ENCODE measurements around the gene NLGN1. TPM values are rescaled to one million over a fixed set of nuclear protein-coding genes. Genes with fewer than 3 reads are reported as not detected.

Gene NLGN1
- total RNA-seq, 3 donors from 2014 or later (not counting 1 experiment from before 2014, with no cell fraction given), result not detected

- Mint-ChIP-seq H3K36me3 (no peaks in the 10 kb centered on the region), H3K9me3 (peaks cover 2 to 13% of the 10 kb centered on the region in 2 donors), H3K27ac (no peak overlapping the region), H3K27me3 (ENCODE audit: low read depth in 2 of 2) (no peaks in the 10 kb centered on the region), H3K4me1 (no peaks in the 10 kb centered on the region), H3K4me3 (no peak overlapping the region)
- no peak overlapping the region for H3K27ac ChIP-seq (ENCODE audit: low read length)
- no peaks in the 10 kb centered on the region for H3K27me3 ChIP-seq (ENCODE audit: control insufficient read depth, insufficient read depth, low read length)
- H3K4me1 ChIP-seq (ENCODE audit: control insufficient read depth, insufficient read depth, low read length), result no peaks in the 10 kb centered on the region
- ATAC-seq, result no peak
- no peaks in the 10 kb centered on the region for H3K36me3 ChIP-seq (ENCODE audit: control insufficient read depth, insufficient read depth, low read length)
- no peaks in the 10 kb centered on the region for H3K9me3 ChIP-seq (ENCODE audit: control insufficient read depth, insufficient read depth, low read length)
- no peak for DNase-seq
- no CpG with 5 or more reads among the region's 2 CpGs for WGBS (ENCODE audit: insufficient coverage)
- H3K4me3 ChIP-seq (ENCODE audit: low read length), result no peak overlapping the region
- intact Hi-C loops (cut with micrococcal nuclease), result no loop called here
- TF ChIP-seq CTCF (IDR thresholded peaks at IDR 0.05), result no peak
Observed at GRCh38 chr3:173739726-173740125, 342.2 kb downstream of the NLGN1 start.

- ATAC-seq (no peak), DNase-seq (no peak)
- H3K4me1 ChIP-seq (ENCODE audit: control insufficient read depth, insufficient read depth, low read length), result no peaks in the 10 kb centered on the region
- no peaks in the 10 kb centered on the region for H3K36me3 Mint-ChIP-seq
- intact Hi-C loops (cut with micrococcal nuclease), result no loop called here
- no peak overlapping the region for H3K27ac ChIP-seq (ENCODE audit: low read length)
- H3K9me3 ChIP-seq (ENCODE audit: control insufficient read depth, insufficient read depth, low read length), result no peaks in the 10 kb centered on the region
- H3K4me3 ChIP-seq (ENCODE audit: low read length), result no peak overlapping the region
- no peaks in the 10 kb centered on the region for H3K4me1 Mint-ChIP-seq
- H3K4me3 Mint-ChIP-seq, result no peak overlapping the region
- no peak for TF ChIP-seq CTCF (IDR thresholded peaks at IDR 0.05)
- no peaks in the 10 kb centered on the region for H3K27me3 Mint-ChIP-seq (ENCODE audit: low read depth in 2 of 2)
- H3K36me3 ChIP-seq (ENCODE audit: control insufficient read depth, insufficient read depth, low read length), result no peaks in the 10 kb centered on the region
- H3K9me3 Mint-ChIP-seq, result peaks cover 8 to 15% of the 10 kb centered on the region in 2 donors
- no peak overlapping the region for H3K27ac Mint-ChIP-seq
- no peaks in the 10 kb centered on the region for H3K27me3 ChIP-seq (ENCODE audit: control insufficient read depth, insufficient read depth, low read length)
- 78% methylated on average over 1 of the region's 1 CpG for WGBS (ENCODE audit: insufficient coverage)
Observed at GRCh38 chr3:173742491-173742890, 344.9 kb downstream of the NLGN1 start.

- intact Hi-C loops (cut with micrococcal nuclease), result no loop called here
- ATAC-seq (no peak), DNase-seq (no peak)
- Mint-ChIP-seq H3K9me3 (peaks cover 8 to 15% of the 10 kb centered on the region in 2 donors), H3K36me3 (no peaks in the 10 kb centered on the region), H3K4me1 (no peaks in the 10 kb centered on the region), H3K27me3 (ENCODE audit: low read depth in 2 of 2) (no peaks in the 10 kb centered on the region), H3K27ac (no peak overlapping the region), H3K4me3 (no peak overlapping the region)
- TF ChIP-seq CTCF (IDR thresholded peaks at IDR 0.05), result no peak
- H3K36me3 ChIP-seq (ENCODE audit: control insufficient read depth, insufficient read depth, low read length), result no peaks in the 10 kb centered on the region
- no peak overlapping the region for H3K4me3 ChIP-seq (ENCODE audit: low read length)
- H3K27ac ChIP-seq (ENCODE audit: low read length), result no peak overlapping the region
- no peaks in the 10 kb centered on the region for H3K27me3 ChIP-seq (ENCODE audit: control insufficient read depth, insufficient read depth, low read length)
- no peaks in the 10 kb centered on the region for H3K4me1 ChIP-seq (ENCODE audit: control insufficient read depth, insufficient read depth, low read length)
- no CpG with 5 or more reads among the region's 3 CpGs for WGBS (ENCODE audit: insufficient coverage)
- no peaks in the 10 kb centered on the region for H3K9me3 ChIP-seq (ENCODE audit: control insufficient read depth, insufficient read depth, low read length)
Observed at GRCh38 chr3:173743111-173743510, 345.6 kb downstream of the NLGN1 start.

- 71% methylated on average over 1 of the region's 1 CpG for WGBS (ENCODE audit: insufficient coverage)
- TF ChIP-seq CTCF (IDR thresholded peaks at IDR 0.05), result no peak
- no peak for ATAC-seq
Observed at GRCh38 chr3:173743516-173743915, 346.0 kb downstream of the NLGN1 start.

More at GRCh38 chr3:173743516-173743915, 346.0 kb downstream of the NLGN1 start:
- no peaks in the 10 kb centered on the region for H3K4me1 Mint-ChIP-seq
- intact Hi-C loops (cut with micrococcal nuclease), result no loop called here
- Histone ChIP-seq H3K27ac (ENCODE audit: low read length) (no peak overlapping the region), H3K27me3 (ENCODE audit: control insufficient read depth, insufficient read depth, low read length) (no peaks in the 10 kb centered on the region), H3K36me3 (ENCODE audit: control insufficient read depth, insufficient read depth, low read length) (no peaks in the 10 kb centered on the region), H3K4me1 (ENCODE audit: control insufficient read depth, insufficient read depth, low read length) (no peaks in the 10 kb centered on the region), H3K4me3 (ENCODE audit: low read length) (no peak overlapping the region), H3K9me3 (ENCODE audit: control insufficient read depth, insufficient read depth, low read length) (no peaks in the 10 kb centered on the region)
- no peak for DNase-seq
- H3K9me3 Mint-ChIP-seq, result peaks cover 8 to 15% of the 10 kb centered on the region in 2 donors
- no peak overlapping the region for H3K4me3 Mint-ChIP-seq
- no peaks in the 10 kb centered on the region for H3K27me3 Mint-ChIP-seq (ENCODE audit: low read depth in 2 of 2)
- no peaks in the 10 kb centered on the region for H3K36me3 Mint-ChIP-seq
- no peak overlapping the region for H3K27ac Mint-ChIP-seq
